ENCODE results near the gene DPH1.

The DPH1 gene

DNA sequence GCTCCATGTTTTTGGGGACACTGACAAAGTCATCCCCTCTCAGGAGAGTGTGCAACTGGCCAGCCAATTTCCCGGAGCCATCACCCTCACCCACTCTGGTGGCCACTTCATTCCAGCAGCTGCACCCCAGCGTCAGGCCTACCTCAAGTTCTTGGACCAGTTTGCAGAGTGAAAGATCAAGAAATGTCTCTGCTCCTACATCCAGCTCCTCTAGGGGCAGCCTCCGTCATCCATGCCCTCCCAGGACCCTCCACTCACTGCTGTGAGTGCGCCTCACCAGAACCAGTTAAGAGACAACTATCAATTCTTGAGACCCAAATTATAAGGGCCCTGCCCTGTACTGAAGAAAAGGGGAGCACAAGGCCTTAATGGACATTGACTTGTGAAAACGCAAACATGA, 13.0 kb downstream of the DPH1 start:
- peak overlapping the region in 18 of 21 experiments; percentile 81 to 95 (median 92) for H3K27ac ChIP-seq
- peak overlapping the region in 6 of 7 experiments; percentile 49 to 88 (median 62) for H3K4me3 ChIP-seq

DNA sequence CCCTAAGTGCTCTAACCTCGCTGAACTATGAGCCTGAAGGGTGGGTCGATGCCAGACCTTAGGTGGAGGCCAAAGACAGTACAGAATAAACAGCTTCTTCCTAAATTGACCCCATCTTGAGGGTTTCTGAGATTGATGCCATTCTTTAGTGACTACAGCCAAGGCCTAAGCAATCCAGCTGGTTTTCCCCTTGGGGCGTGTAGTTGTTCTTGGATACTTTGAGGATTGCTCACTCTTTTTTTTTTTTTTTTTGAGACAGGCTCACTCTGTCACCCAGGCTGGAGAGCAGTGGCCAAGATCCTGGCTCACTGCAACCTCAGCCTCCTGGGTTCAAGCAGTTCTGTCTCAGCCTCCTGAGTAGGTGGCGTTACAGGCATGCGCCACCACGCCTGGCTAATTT, 13.8 kb downstream of the DPH1 start:
- no peak overlapping the region for H3K4me3 ChIP-seq
- H3K27ac ChIP-seq, result peak overlapping the region in 11 of 21 experiments; percentile 17 to 95 (median 43)

DNA sequence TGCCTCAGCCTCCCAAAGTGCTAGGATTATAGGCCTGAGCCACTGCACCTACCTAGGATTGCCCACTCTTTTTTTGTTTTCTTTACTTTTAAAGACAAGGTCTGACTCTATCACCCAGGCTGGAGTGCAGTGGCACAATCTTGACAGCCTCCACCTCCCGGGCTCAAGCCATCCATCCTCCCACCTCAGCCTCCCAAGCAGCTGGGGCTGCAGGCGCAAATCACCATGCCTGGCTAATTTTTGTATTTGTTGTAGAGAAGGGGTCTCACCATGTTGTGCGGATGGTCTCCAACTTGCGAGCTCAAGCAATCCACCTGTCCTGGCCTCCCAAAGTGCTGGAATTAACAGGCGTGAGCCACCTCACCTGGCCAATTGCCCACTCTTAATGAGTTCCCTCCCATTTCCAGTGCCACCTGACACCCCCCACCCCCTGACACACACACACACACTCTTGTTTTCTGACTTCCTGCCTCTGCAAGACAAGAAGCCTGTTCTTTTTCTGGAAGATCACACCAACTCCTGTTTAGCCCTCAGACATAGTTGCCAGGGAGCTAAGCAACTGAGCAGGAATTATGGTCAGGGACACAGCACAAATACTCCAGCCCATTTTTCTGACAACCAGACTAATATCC, 14.4 kb downstream of the DPH1 start:
- peak overlapping the region in 7 of 21 experiments; percentile 18 to 87 (median 41) for H3K27ac ChIP-seq
- no peak overlapping the region for H3K4me3 ChIP-seq

DNA sequence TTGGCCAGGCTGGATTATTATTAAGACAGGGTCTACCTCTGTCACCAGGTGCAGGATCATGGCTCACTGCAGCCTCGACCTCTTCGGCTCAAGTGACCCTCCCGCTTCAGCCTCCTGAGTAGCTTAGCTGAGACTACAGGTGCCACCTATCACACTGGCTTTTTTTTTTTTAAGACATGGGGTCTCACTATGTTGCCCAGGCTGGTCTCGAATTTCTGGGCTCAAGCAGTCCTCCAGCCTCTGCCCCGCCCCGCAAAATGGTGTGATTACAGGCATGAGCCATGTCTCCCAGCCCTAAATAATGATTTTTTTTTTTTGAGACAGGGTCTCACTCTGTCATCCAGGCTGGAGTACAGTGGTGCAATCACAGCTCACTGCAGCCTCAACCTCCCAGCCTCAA, 17.6 kb downstream of the DPH1 start:
- Histone ChIP-seq H3K27ac (no peak overlapping the region), H3K4me3 (no peak overlapping the region)

DNA sequence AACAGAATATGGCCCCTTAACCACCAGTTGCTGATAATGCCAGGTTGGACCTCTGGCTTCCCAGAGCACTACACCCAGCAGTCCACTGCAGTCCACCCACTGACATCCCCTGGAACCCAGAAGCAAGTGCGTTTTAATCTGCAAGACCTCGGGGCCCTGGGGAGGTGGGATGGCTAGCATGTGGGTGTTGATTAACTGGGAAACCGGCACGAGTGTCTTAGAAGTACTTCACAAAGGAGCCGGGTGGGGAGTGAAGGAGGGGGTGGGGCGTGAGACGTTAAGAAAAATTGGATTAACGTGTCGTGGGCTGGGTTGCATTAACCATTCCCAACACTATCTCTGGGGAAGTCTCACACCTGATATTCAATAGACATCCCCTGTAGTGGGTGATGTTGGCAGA, 18.9 kb downstream of the DPH1 start:
- Histone ChIP-seq H3K4me3 (peak overlapping the region in 2 of 7 experiments; percentile 63 to 81), H3K27ac (peak overlapping the region in 4 of 21 experiments; percentile 41 to 79 (median 76))

DNA sequence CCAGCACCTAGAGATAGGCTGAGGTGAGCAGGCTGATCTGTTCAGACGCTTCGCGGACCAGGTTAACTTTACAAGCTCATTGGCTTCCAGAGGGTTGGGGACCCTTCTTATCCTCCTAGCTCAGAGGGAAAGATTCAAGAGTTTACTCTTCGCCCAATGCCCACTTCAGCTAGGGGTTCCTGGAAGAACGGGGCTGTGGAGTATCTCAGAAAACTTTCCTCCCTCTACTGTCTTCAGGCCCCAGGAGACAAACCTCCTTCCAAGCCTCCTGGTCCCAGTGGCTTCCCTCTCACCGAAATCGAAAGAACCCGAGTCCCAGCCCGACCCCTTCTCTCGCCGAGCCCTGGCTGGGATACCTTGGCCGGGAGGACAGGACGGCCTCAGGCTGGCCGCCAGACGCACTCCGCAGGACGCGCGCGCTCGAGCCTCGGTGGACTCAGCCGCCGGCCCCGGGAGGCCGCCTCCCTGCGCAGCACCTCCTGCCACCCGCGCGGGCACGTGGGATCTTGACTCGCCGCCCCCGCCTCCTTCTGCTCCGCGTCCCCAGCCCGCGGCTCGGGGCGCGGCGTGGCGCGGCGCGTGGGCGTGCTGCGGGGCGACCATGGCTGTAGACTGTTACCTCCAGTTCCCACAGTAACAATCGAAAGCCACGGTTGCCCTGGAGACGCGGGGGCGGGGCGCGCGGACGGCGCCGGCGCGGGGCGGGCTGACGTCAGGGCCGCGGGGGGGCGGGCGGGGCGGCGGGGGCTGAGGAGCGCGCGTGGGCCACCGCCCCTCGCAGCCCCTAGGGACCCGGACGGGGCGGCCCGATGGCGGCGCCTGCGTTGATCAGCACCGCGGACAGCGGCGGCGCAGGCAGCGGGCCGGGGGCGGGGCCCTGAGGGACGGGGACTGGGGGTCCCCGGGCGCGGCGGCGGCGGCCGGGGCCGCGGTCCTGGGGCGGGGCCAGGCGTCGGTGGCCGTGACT, 19.7 kb downstream of the DPH1 start:
- H3K27ac ChIP-seq, result peak overlapping the region in 16 of 21 experiments; percentile 31 to 82 (median 71)

DNA sequence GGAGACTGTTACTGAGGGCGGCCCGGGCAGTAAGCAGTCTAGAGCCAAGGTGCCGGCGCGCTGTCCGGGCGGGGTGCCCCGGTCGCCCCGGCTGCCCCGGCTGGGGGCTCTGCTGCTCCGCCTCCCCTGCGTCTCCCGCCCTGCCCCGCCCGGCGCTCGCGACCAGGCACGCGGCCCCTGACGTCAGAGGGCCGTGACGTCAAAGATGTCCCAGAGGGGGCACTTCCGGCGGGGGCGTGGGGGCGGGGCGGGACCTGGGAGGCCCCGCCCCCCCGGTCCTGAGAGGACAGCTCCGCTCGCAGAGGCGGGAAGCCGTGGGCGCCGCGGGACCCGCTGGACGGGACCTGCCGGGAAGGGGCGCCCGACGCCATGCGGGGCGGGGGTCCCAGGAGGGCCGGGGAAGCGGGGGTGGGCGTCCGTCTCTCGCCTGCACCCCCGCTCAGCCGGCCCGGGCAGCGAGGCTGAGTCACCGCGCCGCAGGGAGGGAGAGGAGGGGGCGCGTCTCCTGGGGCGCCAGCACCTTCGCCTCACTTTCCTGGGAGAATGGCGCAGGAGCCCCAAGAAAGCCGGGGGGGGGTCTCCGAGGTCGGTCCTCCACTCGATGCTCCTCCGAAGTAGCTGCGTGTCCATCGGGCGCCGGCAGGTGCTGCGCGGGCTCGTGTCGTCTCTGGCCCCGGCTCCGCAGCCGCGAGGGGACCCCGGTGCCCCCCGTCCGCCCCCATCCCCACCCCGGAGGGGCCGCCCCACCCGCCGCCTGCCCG, 20.5 kb downstream of the DPH1 start:
- peak overlapping the region in 10 of 21 experiments; percentile 4 to 82 (median 42) for H3K27ac ChIP-seq
- H3K4me3 ChIP-seq, result peak overlapping the region; percentile 27 to 81 (median 68)

More for the DNA sequence above, 19.7 kb downstream of the DPH1 start:
- H3K4me3 ChIP-seq, result peak overlapping the region; percentile 49 to 81 (median 68)

DNA sequence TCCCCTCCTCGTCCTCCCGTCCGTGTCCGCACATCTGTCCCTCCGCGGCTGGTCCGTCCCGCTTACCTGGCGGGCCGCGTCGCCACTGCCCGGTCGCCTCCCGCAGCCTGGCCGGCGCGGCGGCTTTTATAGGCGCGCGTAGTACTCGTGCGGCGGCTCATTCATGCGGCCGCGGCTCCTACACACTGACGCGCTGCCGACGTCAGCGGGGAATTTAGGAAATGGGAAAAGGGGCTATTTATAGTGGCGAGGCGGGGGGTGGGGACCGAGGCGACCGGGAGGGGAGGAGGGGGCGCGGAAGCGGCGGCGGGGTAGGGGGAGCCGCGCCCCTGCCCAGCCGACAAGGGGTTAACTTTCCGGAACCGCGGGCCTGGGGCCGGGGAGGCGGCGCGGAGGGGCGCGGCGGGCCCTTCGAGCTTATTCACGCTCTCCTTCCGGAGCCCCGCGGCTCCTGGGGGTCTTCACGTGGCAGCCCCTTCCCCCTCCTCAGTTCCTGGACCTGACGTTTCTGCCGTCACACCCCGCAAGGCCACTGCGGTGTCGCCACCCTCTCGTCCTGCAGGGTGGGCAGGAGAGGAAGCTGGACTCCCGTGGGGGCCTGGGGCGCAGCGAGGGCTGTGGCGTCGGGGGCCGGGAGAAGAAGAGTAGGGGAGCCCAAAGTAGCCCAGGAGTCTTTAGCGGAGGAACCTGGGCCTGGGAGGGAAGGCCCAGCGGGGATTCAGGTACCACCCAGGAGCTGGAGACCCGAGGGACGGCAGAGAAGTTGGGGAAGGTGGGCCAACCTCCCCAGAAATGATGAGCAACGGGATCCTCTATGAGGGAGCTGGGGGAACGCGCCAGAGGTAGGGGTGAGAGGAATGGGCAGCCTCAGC, 21.3 kb downstream of the DPH1 start:
- H3K4me3 ChIP-seq, result peak overlapping the region; percentile 27 to 81 (median 68)
- H3K27ac ChIP-seq, result peak overlapping the region in 5 of 21 experiments; percentile 4 to 82 (median 50)

DNA sequence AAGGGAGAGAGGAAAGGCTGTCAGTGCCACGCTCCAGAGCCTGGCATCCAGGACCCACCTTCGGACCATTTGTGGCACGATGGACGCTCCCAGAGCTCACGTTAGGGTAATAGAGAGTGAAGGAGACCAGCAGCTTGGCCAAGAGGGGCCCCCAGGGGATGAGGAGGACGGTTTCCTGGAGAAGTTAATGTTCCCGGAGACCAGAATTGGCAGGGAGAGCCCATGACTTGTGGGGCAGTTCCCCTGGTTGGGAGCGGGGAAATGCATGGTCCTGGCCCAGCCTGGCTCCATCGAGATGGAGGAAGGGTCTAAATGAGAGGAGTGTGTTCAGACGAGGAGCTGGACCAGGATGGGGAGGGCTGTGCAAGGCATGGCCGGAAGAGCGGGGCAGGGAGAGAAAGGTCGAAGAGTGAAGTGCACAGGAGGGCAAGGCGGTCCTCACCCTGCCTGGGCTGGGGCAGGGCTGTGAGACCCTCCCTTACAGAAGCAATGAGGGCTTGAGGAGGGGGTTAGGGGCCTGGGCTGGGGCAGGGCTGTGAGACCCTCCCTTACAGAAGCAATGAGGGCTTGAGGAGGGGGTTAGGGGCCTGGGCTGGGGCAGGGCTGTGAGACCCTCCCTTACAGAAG, 22.1 kb downstream of the DPH1 start:
- no peak overlapping the region for H3K4me3 ChIP-seq
- peak overlapping the region in 2 of 21 experiments; percentile 25 to 34 for H3K27ac ChIP-seq

DNA sequence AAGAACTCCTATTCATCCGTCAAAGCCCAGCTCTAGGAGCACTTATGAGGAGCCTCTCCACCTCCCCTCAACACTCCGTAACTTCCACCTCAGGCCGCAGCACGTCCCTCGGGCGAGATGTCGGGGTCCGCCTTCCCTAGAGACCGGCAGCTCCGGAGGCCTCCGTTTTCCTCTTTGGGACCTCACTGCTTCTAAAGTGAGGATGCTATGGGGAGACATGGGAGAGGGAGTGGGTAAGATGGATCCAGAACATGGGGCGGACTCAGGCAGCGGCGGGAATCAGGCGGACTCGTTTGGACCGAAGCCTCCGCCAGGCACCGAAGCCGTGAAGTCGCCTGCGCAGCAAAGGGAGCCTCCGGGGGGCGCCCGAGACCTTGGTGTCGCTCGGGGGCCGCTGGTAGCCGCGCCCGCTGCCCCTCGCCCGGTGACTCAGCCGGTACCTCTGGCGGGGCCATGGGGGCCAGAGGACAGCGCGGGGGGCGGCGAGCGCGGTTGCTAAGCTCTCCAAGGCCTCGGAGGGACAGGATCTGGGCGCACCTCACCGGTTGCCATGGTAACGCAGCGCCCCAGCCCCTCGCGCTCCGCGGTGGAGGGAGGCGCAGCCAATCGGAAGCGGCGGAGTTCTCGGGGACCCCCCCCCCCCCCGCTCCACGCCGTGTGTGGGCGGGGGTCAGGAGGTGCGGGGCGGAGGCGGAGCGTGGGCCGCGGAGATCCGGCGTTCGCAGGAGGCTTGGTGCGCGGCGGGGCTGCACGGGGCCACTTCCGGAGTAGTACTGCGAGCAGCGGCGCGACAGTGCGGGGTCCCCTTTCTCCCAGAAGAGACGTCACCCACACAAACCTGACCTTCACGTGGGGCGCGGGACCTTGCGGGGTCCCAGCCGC, 23.7 kb downstream of the DPH1 start:
- H3K4me3 ChIP-seq, result peak overlapping the region; percentile 26 to 60 (median 56)
- peak overlapping the region in 18 of 21 experiments; percentile 10 to 94 (median 59) for H3K27ac ChIP-seq

DNA sequence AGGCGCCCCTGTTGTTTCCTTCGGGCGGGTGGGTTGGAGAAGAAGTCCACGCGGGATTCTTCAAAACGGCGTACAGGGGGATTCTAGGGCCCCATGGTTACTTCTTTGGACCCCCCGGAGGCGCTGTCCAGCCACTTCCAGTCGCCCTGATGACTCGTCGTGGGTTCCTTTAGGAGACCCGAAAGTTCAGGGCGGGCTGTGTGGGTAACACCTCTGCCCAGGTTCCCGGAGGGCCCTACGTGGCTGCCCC, 24.2 kb downstream of the DPH1 start:
- Histone ChIP-seq H3K4me3 (peak overlapping the region; percentile 26 to 60 (median 56)), H3K27ac (peak overlapping the region in 17 of 21 experiments; percentile 10 to 94 (median 62))

DNA sequence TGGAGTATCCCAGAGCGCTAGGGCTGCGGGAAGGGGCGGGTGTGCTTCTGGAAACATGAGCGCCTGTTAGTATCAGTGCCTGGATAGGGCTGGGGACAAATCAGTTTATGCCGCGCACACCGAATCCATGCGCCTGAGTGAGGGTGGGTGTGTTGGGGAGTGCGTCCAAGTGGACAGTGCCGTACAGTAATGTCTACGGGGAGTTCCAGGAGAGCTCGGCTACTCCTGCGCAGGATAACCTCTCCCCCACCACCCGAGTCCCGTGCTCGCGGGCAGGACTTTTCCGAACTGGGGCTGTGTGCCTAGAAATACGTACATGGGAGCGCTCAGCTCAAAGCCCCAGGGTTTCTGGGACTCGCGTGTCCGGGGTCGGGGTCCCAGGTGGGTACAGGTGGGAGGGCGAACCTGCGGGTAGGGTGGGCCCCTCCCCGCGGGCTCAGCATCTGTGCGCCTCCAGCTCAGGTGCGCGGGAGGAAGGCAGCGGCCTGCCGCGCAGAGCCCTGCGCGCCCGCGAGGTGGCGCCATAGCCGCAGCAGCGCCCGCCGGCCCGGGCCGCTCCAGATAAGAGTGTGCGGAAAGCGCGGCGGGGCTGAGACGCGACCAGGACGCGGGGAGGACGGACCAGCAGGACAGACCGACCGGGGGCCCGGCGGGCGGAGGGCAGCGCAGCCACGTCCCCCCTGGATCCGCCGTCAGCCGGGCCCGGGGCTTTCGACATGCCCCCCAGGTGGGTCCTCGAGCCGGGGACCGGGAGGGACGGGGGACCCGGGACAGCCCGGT, 24.7 kb downstream of the DPH1 start, which contains the start of gene HIC1:
Gene HIC1 (plus strand): TSS at position 592 of the 780 bp plus-strand sequence. CDS start 1,588 bp downstream, outside the sequence.
- Histone ChIP-seq H3K27ac (peak within 1 kb of the TSS; percentile 23 to 94 (median 83)), H3K4me3 (peak within 1 kb of the TSS; percentile 26 to 67 (median 57))

DNA sequence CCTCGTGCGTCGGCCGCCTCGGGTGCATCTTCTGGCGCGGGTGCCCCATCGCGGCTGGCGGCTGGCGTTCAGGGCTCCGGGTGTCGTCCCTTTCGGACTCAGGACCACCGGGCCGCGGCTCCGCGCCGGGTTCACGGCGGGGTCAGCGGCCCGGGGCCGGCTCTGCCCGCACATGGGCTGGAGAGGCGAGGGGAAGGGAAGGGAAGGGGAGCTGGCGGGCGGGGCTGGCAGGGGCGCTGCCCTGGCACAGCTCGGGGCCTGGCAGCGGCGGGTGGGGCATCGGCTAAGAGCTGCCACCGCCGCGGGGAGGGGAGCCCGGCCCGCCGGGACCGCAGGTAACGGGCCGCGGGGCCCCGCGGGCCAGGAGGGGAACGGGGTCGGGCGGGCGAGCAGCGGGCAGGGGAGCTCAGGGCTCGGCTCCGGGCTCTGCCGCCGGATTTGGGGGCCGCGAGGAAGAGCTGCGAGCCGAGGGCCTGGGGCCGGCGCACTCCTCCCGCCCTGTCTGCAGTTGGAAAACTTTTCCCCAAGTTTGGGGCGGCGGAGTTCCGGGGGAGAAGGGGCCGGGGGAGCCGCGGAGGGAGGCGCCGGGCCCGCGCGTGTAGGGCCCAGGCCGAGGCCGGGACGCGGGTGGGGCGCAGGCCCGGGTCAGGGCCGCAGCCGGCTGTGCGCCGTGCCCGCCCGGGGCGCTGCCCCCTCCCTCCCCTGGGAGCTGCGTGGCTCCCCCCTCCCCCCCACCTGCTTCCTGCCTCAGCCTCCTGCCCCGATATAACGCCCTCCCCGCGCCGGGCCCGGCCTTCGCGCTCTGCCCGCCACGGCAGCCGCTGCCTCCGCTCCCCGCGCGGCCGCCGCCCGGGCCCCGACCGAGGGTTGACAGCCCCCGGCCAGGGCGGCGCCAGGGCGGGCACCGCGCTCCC, 25.6 kb downstream of the DPH1 start:
- H3K27ac ChIP-seq, result peak overlapping the region; percentile 23 to 94 (median 83)
- H3K4me3 ChIP-seq, result peak overlapping the region; percentile 26 to 67 (median 57)

DNA sequence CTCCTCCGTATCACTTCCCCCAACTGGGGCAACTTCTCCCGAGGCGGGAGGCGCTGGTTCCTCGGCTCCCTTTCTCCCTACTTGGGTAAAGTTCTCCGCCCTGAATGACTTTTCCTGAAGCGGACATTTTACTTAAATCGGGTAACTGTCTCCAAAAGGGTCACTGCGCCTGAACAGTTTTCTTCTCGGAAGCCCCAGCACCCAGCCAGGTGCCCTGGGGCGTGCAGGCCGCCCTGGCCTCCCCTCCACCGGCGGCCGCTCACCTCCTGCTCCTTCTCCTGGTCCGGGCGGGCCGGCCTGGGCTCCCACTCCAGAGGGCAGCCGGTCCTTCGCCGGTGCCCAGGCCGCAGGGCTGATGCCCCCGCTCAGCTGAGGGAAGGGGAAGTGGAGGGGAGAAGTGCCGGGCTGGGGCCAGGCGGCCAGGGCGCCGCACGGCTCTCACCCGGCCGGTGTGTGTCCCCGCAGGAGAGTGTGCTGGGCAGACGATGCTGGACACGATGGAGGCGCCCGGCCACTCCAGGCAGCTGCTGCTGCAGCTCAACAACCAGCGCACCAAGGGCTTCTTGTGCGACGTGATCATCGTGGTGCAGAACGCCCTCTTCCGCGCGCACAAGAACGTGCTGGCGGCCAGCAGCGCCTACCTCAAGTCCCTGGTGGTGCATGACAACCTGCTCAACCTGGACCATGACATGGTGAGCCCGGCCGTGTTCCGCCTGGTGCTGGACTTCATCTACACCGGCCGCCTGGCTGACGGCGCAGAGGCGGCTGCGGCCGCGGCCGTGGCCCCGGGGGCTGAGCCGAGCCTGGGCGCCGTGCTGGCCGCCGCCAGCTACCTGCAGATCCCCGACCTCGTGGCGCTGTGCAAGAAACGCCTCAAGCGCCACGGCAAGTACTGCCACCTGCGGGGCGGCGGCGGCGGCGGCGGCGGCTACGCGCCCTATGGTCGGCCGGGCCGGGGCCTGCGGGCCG, 26.5 kb downstream of the DPH1 start:
- H3K4me3 ChIP-seq, result peak overlapping the region; percentile 4 to 67 (median 57)
- H3K27ac ChIP-seq, result peak overlapping the region in 18 of 21 experiments; percentile 8 to 94 (median 84)
